Bone marrow (tissue), 2 donors: ENCODE data around the gene RERE.
"Not testable (repeated sequence)": the region's sequence is repeated elsewhere in the genome, so short reads cannot be mapped to it uniquely, and the experiment has no call there.

Experiments used
- DNase-seq, 2 donors: peaks; one replicate each; lab custom pipeline; 2025; lab: John Stamatoyannopoulos, UW

The RERE gene

GRCh38 chr1:8844501-8845006, 27.1 kb upstream of the RERE start:
- no peak for DNase-seq

GRCh38 chr1:8841395-8841794, 24.0 kb upstream of the RERE start:
- no peak for DNase-seq

- no peak for DNase-seq
Measured at GRCh38 chr1:8839990-8840389, 22.6 kb upstream of the RERE start.

GRCh38 chr1:8835941-8836643, 18.7 kb upstream of the RERE start:
- DNase-seq, result no peak

GRCh38 chr1:8831340-8831739, 13.9 kb upstream of the RERE start:
- DNase-seq, result no peak

GRCh38 chr1:8830732-8831131, 13.3 kb upstream of the RERE start:
- DNase-seq, result not testable (repeated sequence)

- DNase-seq, result no peak
Measured at GRCh38 chr1:8825985-8826481, 8.6 kb upstream of the RERE start.

- DNase-seq, result no peak
Measured at GRCh38 chr1:8823295-8823664, 5.8 kb upstream of the RERE start.

GRCh38 chr1:8822373-8823294, 5.2 kb upstream of the RERE start:
- no peak for DNase-seq

- DNase-seq, result peak in 1 of 2 donors; percentile 43
Measured at GRCh38 chr1:8821084-8821483, 3.6 kb upstream of the RERE start.

- not testable (repeated sequence) for DNase-seq
Measured at GRCh38 chr1:8818789-8819188, 1.3 kb upstream of the RERE start.

- no peak for DNase-seq
Measured at GRCh38 chr1:8818325-8818775, 910 bp upstream of the RERE start.

- peak; percentile 19 to 21 for DNase-seq
Measured at GRCh38 chr1:8816831-8817411, 519 bp downstream of the RERE start.

GRCh38 chr1:8816264-8816663, 1.2 kb downstream of the RERE start:
- no peak for DNase-seq

- DNase-seq, result no peak
Measured at GRCh38 chr1:8815582-8816151, 1.8 kb downstream of the RERE start.

- no peak for DNase-seq
Measured at GRCh38 chr1:8814865-8815264, 2.6 kb downstream of the RERE start.

- DNase-seq, result no peak
Measured at GRCh38 chr1:8813991-8814390, 3.4 kb downstream of the RERE start.

GRCh38 chr1:8813016-8813763, 4.2 kb downstream of the RERE start:
- DNase-seq, result no peak

GRCh38 chr1:8812081-8812480, 5.4 kb downstream of the RERE start:
- DNase-seq, result no peak

GRCh38 chr1:8810987-8811386, 6.5 kb downstream of the RERE start:
- no peak for DNase-seq

GRCh38 chr1:8809342-8809736, 8.1 kb downstream of the RERE start:
- no peak for DNase-seq
